T-helper 2 cell (primary cell): Measurements from ENCODE around the gene SLC25A42.
"Not testable (repeated sequence)": the region's sequence is repeated elsewhere in the genome, so short reads cannot be mapped to it uniquely, and the experiment has no call there.

Experiments used
- DNase-seq, 5 experiments: peaks; one replicate each; pipeline versions ENCODE4 v3.0.0 to v3.0.0-alpha.2; 2012 to 2022
- total RNA-seq, 2 donors: gene quantifications; one replicate each; lab custom pipeline; 2026; lab: John Stamatoyannopoulos, UW

SLC25A42 gene, protein sequence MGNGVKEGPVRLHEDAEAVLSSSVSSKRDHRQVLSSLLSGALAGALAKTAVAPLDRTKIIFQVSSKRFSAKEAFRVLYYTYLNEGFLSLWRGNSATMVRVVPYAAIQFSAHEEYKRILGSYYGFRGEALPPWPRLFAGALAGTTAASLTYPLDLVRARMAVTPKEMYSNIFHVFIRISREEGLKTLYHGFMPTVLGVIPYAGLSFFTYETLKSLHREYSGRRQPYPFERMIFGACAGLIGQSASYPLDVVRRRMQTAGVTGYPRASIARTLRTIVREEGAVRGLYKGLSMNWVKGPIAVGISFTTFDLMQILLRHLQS
- total RNA-seq = 16.8 to 25.5 reads per million in 2 donors

- DNase-seq = peak; percentile 96 to 100 (median 99)
Measured at GRCh38 chr19:19063183-19064097, at the start of gene SLC25A42. SLC25A42 (plus strand) TSS chr19:19063994; CDS start chr19:19096125, 32,131 bp downstream.

DNA sequence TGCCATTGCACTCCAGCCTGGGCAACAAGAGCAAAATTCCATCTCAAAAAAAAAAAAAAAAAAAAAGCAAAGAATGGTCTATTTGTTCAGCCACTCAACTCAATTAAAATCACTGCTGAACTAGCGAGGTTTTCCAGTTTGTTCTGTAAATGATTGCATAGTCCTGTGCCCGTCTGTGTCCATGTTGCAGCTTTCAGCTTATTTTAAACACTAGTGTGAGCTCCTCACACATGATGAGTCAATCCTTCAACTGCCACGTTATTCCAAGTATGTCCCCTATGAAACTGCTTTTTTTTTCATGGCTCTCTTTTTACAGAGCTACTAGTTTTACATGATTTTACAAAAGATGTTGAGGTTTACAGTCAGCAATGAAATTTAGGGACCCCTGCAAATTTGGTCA lies 42.7 kb upstream of the SLC25A42 start:
- DNase-seq = no peak

DNA sequence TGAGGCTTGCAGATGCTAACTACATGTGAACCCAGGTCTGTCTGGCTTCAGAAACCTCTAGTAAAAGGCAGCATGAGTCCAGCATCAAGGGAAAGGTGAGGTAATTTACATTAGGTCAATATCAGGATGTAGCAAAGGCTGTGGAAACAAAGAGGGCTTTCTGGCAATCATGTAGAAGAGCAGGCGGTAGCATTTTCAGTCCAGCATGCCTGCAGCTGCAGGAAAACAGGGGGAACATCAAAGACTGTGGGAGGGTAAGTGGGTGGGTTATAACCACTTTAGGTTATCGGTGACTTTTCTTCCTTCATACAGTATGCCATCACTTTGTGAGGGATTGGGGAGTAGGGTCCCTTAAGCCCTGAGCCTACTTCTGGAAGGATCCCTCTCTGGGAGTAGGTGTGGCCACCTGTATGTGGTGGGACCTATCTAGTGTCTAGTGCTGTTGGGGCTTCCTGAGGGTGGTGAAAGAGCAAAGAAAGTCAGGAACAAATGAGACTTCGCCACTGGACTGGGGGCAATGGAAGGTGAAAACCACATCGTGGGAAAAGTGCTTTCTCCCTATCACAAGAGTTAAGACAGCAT lies 41.3 kb upstream of the SLC25A42 start:
- DNase-seq = no peak

GRCh38 chr19:19023376-19023775 lies 40.4 kb upstream of the SLC25A42 start:
- not testable (repeated sequence) for DNase-seq

DNA sequence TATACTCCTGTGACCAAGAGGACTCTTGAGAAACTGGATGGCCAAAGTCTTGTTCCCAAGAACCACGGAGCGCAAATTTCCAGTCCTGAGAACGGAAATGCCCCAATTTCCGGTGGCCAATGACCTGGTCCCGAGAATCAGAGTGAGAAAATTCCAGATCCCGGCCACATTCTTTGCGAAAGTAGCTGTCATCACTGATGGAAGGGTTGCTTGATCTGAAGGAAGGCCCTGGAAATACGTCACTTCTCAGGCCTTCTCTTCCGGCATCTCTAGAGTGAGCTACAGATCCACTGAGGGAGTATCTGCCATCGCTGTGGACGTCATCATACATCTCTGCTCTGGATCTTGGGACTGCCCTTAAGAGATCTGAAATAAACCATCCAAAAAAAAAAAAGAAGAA lies 37.9 kb upstream of the SLC25A42 start:
- no peak for DNase-seq

DNA sequence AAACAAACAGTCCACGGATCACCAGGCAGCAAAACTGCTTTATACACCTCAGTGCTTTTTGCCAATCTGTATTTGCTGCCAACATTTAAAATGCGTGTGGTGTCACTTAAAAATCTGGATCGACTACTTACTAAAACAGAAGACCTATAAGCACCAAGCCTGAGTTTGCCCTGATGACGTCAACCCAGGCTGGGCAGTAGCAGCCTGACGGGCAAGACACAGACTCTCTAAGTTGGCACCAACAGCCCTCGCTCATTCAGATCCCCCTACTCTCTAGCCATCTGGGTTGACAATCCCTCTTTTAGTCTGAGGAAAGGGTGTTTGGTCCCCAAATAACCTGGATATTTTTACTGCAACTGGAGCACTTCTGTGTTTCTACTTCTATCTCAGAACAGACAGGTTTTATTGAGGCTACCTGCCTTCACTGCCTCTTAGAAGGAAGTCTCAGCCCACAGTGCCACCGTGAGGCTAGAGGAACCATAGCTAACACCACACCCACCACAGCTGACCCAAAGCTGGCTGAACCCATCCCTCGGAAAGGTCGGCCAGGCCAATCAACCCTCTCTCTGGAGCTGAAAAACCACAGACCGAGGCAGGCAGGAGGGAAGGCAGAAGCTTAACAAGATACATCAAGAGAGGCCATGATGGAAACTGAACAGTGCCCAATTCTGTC lies 37.4 kb upstream of the SLC25A42 start:
- no peak for DNase-seq

DNA sequence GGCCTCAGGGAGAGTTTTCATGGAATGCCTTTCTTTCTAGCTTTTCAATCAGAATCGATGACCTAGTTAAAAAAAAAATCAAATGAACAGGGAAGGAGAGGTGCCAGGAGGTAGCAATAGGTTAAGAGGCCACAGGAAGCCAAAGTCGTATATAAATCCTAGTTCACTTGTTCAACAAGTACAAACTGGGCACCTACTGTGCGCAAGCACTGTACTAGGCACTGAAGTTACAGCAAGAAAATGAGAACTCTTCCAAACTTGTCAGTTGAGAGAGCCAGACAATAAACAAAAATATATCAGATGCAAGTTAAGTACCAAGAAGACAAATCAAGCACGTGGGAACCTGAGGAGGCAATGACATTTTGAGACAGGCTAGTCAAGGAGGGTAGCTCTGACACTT lies 36.6 kb upstream of the SLC25A42 start:
- DNase-seq = no peak

DNA sequence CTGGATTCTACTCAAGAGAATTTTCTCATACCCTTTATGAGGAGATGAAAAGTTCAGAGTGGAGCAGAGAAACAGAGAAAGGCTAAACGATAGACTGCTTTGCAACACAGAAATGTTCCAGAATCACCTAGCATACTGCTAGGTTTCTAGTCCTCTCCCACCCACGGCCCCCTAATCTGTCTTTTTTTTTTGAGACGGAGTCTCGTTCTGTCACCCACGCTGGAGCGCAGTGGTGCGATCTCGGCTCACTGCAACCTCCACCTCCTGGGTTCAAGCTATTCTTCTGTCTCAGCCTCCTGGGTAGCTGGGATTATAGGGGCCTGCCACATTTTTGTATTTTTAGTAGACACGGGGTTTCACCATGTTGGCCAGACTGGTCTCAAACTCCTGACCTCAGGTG lies 35.3 kb upstream of the SLC25A42 start:
- DNase-seq = no peak

DNA sequence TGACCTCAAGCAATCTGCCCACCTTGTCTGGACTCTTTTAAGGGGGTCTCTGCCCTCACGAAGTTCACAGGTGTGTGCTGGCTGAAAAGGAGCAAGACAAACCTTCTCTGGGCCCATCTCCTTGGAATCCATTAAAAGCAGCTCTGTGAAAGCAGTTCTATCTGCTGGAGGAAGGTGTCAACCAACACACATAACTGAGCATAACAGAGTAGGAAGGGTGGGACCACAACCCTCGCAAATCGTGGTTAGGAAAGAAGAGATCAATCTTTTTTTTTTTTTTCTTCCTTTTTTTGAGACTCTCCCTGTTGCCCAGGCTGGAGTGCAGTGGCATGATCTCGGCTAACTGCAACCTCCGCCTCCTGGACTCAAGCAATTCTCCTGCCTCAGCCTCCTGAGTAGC lies 31.9 kb upstream of the SLC25A42 start:
- DNase-seq = peak in 1 of 5 experiments; percentile 38

GRCh38 chr19:19032420-19033175 lies 31.2 kb upstream of the SLC25A42 start:
- DNase-seq = peak in 4 of 5 experiments; percentile 45 to 93 (median 58)

DNA sequence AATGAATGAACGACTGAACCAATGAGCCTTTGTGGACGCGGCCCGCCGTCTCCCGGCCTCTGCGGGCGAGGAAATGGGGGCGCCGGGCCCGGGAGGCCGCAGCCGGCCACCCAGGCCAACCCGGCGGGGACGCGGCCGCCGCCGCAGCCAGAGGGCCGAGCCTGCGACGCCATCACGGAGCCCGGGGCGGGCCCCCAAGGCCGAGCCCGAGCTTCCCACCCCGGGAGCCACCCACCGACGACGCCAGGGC lies 30.7 kb upstream of the SLC25A42 start:
- no peak for DNase-seq

GRCh38 chr19:19033426-19034203 lies 30.2 kb upstream of the SLC25A42 start, which contains the start of the genes ARMC6 and SUGP2:
ARMC6 (plus strand) TSS chr19:19033603; CDS start chr19:19034210, 607 bp downstream.
SUGP2 (minus strand) TSS chr19:19033517; CDS start chr19:19031071, 2,446 bp downstream.
- peak; percentile 79 to 92 (median 85) for DNase-seq

- peak; percentile 35 to 86 (median 59) for DNase-seq
Measured at GRCh38 chr19:19034204-19034624, 29.6 kb upstream of the SLC25A42 start.

GRCh38 chr19:19039901-19040300 lies 23.9 kb upstream of the SLC25A42 start:
- DNase-seq = peak in 2 of 5 experiments; percentile 60 to 81

GRCh38 chr19:19040417-19040816 lies 23.4 kb upstream of the SLC25A42 start:
- no peak for DNase-seq

GRCh38 chr19:19042732-19043280 lies 21.0 kb upstream of the SLC25A42 start:
- no peak for DNase-seq

DNA sequence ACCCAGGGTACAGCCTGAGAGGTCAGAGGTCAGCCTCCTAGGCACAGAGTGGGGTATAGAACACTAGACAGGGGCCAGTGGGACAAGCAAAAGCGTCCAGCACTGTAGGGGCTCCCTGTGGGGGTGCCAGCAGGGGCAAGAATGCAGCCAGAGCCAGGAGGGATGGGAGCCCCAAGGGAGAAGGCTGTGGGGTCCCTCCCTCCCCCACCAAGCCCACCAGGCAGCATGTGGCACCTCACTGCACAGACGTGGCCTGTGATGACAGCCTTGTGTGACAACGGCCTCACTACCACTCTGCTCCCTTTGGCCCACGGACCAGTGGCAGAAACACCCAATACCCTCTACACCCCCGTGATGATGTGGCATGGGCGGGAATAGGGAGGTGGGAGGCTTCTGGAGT lies 20.3 kb upstream of the SLC25A42 start:
- no peak for DNase-seq

DNA sequence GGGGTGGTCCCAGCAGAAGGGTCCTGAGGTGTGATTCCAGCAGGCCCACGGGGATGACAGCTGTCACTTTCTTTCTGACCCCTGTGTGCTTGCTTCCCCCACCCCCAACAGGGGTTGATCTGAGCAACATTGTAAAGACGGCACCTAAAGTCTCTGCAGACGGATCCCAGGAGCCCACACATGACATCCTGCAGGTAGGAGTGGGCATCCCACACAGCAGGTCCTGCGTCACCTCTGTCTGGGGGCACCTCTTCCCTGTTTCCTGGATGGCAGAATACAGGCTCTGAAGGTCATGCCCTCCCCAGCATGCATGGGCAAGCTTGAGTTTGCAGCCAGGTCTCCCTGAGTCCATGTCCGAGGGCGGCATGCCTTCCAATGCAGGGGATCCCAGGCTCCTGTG lies 19.9 kb upstream of the SLC25A42 start:
- no peak for DNase-seq

DNA sequence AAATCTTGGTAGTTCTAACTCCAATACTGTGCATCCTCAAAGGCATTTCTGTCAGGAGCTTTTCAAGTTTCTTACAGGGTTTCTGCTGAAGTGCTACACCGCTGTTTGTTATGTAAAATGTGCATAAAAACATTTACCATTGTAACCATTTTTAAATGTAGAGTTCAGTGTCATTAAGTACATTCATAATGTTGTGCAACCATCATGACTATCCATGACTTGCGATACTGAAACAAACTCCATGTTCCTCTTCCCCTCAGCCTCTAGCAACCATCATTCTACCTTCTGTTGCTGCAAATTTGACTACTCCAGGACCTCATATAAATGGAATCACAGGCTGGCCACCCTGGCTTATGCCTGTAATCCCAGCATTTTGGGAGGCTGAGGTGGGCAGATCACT lies 14.4 kb upstream of the SLC25A42 start:
- DNase-seq = no peak

GRCh38 chr19:19050104-19050503 lies 13.7 kb upstream of the SLC25A42 start:
- no peak for DNase-seq

GRCh38 chr19:19050731-19051130 lies 13.1 kb upstream of the SLC25A42 start:
- no peak for DNase-seq
